ENCODE results near the gene SRXN1.

The SRXN1 gene

GRCh38 chr20:602111-602970 lies 50.7 kb downstream of the SRXN1 start:
- no peak for DNase-seq

- no peak for DNase-seq
Measured at GRCh38 chr20:600736-601135, 52.3 kb downstream of the SRXN1 start.

- DNase-seq = no peak
Measured at GRCh38 chr20:600141-600540, 52.9 kb downstream of the SRXN1 start.

- DNase-seq = no peak
Measured at GRCh38 chr20:598133-598850, 54.7 kb downstream of the SRXN1 start.

GRCh38 chr20:597560-597959 lies 55.4 kb downstream of the SRXN1 start:
- DNase-seq = no peak
